OCI-M2 (cell line): ENCODE results near the gene CNTLN.
"Not testable (repeated sequence)": the region's sequence is repeated elsewhere in the genome, so short reads cannot be mapped to it uniquely, and the experiment has no call there.

Source experiments
- DNase-seq: peaks from one replicate; lab custom pipeline; 2025; ENCODE audit not compliant: unreplicated experiment; lab: John Stamatoyannopoulos, UW

The CNTLN gene

GRCh38 chr9:17401858-17402257, 267.0 kb downstream of the CNTLN start:
- DNase-seq: no peak

DNA sequence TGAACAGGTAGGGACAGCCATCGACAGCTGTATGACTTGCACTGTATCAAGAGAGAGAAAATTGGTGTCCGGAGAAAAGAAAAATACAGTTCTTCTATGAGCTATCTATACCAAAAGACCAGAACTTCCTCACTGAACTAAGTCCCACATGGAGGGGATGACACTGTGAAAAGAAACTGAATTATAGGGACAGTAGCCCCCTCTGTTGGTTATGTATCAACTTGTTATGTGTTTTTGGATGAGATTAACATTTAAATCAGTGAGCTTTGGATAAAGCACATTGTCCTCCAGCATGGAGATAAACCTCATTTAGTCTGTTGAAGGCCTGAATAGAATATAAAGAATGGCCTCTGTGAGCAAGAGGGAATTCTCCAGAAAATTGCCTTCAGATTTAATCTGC, 267.5 kb downstream of the CNTLN start:
- no peak for DNase-seq

GRCh38 chr9:17403539-17403938, 268.7 kb downstream of the CNTLN start:
- no peak for DNase-seq

DNA sequence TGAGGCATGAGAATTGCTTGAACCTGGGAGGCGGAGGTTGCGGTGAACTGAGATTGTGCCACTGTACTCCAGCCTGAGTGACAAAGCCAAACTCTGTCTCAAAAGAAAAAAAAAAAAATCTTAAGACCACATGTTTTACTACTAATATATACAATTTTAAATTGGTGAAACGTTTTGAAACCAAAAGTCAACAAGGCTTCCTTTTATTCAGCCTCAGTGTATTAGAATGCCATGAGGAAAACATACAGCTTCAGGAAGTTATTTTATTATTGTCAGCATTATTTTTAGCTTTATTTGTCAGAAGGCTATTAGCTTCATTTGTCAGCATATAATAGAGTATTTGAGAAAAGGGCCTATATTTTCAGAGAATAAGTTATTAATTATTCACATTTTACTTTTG, 280.1 kb downstream of the CNTLN start:
- no peak for DNase-seq

GRCh38 chr9:17422994-17423680, 288.3 kb downstream of the CNTLN start:
- no peak for DNase-seq

- DNase-seq: no peak
These were observed 288.8 kb downstream of the CNTLN start for GRCh38 chr9:17423681-17424011.

DNA sequence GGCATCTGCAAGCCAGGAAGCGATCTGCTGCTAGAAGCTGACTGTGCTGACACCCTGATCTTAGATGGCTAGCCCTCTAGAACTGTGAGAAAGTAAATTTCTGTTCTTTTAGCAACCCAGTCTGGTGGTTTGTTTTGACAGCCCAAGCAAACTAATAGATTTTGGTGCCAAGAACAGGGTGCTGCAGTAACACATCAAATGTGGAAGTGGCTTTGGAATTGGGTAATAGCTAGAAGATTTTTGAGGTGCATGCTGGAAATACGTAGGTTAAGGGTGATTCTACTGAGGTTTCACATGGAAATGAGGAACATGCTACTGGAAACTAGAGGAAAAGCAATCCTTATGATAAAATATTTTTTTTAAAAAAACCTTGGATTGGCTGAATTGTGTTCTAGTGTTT, 290.5 kb downstream of the CNTLN start:
- DNase-seq: no peak

- DNase-seq: no peak
These were observed 298.7 kb downstream of the CNTLN start for GRCh38 chr9:17433526-17433925.

DNA sequence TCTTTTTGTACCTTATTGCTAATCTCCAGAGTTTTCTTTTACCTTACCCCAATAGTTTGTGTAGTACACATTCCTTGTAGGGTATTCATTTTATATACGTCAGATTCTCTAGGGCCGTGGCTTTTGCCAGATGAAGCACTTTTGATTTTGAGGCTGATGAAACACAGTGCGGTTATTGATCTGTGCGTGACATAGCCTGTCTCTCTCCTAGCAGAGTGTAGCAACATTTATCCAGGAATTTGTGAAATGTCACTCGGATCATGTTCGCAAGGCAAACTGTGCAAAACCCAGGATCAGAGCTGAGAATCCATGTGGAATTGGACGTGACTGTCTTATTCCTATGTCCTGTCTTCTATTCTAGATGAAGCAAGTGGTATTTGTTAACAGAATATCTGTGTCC, 302.0 kb downstream of the CNTLN start:
- no peak for DNase-seq

DNA sequence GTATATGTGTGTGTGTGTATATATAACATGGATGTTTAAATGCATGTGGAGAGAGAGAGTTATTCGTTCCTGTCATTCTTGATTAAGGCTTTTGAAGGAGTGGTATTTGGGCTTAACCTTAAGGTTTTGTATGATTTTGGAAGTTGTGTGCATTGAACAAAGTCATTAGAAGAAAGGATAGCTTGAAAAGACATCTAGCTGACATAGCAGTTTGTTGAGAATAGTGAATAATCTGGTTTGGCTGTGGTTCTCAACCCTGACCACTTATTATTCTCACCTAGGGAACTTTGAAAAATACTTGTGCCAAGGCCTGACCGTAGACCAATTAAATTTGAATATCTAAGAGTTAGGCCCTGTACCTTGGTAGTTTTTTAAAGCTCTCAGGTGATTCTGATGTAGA, 303.0 kb downstream of the CNTLN start:
- DNase-seq: no peak

DNA sequence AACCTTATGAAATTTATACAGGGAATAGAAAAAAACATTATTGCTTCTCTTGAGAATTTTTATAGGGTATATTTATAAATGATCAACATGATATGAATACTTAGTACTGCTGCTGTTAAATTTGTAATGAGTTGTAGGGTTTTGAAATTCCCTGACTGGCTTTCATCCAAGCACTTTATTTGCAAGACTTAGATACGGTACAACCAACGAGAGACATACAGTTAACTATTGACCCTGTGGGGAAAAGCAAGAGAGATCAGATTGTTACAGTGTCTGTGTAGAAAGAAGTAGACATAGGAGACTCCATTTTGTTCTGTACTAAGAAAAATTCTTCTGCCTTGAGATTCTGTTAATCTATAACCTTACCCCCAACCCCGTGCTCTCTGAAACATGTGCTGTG, 310.3 kb downstream of the CNTLN start:
- not testable (repeated sequence) for DNase-seq

GRCh38 chr9:17453751-17454150, 318.9 kb downstream of the CNTLN start:
- DNase-seq: no peak

DNA sequence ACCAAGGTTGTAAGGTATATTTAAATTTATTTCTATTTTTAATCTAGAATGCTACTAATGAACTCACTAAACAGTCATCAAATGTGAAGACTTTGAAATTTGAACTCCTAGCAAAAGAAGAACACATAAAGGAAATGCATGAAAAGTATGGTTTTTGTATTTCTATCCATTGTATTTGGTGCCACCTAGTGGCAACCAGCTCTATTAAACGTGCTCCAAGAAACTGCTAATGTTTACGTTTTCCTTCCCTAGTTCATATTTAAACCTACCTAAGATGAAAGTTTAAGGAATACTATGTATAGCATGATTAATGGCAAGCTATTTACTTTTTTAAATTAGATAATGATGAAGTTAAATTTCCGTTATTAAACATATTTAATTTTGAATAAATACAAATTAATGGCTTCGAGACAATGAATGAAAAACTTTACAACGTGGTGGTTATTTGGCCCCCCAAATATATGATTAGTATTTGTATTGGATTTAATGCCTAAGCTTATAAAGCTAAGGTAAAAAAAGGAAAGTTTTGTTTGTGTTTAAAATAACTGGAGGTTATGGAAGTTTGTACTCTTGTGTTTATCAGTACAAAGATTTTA, 328.1 kb downstream of the CNTLN start:
- DNase-seq: no peak

DNA sequence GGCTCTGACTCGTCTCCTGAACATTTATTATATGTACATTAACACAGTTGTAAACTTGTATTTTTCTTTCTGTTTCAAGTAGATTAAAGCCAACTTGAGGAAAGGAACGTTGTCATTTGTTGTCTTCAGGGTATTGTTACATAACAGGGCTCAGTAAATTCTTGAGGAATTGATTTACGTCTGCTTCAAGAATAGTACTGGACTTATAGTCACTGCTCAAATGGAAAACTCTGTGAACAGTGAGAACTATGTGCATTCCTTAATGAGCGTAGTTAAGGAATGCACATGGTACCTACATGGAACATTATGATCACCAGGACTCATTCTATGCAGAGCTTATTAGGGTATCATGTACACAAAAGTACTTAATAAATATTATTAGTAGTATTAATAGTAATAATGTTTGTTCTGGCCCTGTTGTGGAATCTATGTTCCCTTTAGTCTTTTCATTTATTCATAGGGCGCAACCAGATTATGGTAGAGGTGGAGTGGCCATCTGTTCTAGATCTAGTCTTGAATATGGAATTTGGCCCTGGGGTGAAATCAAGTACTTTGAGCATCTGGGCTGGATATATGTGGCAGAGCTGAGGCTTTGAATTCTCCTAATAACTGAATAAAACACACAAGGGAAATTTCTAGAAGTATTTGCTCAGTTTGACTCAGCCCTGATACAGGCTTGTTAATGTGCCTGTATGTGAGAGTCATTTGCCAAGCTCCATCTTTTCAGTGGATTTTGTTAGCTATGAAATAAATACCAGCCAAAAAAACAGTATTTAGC, 335.4 kb downstream of the CNTLN start:
- no peak for DNase-seq

GRCh38 chr9:17472126-17472525, 337.3 kb downstream of the CNTLN start:
- DNase-seq: no peak

GRCh38 chr9:17476401-17476800, 341.6 kb downstream of the CNTLN start:
- DNase-seq: no peak

GRCh38 chr9:17477816-17478215, 343.0 kb downstream of the CNTLN start:
- no peak for DNase-seq

GRCh38 chr9:17480966-17481365, 346.1 kb downstream of the CNTLN start:
- DNase-seq: no peak

DNA sequence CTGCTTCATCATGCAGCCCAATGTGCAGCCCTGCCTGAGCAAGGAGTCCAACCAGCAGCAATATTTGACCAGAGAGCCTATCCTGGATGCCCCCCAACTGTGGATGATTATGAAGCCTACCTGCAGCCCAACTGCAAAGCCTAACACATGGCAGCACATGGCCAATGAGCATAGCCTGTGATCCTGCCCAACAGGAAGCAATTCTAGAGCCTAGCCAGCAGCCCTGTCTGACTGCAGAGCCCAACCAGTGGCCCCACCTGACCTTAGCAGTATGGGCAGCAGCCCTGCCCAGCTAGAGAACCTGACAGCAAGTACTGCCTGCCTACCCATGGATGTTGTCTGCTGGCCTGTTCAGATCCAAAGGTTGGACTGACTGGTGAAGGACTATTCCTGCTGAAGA, 346.7 kb downstream of the CNTLN start:
- no peak for DNase-seq

DNA sequence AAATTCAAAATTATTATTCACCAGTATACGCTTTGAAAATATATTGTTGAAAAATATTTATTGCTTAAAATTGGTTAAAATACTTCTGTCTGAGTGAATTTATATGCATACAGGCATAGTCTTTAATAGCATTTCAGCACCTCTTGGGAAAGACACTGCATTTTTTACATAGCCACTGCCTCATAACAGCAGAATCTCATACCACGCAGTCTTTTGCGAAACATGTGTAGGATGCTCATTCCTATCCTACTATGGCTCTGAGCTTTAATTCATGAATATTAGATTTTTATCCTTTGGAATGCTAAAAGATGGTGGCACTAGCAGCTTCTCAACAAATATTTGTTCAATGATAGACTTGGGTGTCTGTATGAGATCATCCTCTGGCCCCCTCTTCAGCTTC, 350.1 kb downstream of the CNTLN start:
- DNase-seq: no peak

GRCh38 chr9:17486396-17486795, 351.6 kb downstream of the CNTLN start:
- no peak for DNase-seq

DNA sequence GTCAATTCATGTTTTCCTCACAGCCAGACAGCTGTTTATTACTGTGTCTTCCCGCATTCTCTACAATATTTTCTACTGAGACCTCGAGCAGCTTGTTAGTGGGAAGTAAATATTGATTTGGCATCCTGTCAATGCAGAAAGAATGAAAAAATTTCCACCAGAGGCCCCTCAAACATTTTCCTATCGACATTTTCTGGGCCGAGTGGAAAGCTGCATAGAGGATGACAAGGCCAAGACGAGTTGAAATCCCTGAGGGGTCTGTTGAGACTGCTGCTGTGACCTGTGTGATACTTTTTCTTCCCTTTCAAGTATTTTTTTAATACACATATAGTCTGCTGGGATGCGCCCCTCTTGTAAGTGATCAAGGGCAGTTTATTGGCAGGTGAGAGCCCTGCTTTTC, 352.6 kb downstream of the CNTLN start:
- DNase-seq: no peak
